Hematopoietic multipotent progenitor cell treated with erythropoietin and hydrocortisone succinate and interleukin-3 and kit ligand, for 15 days (in vitro differentiated cells): ENCODE measurements around the gene NRGN.
A peak's percentile ranks its signal among the peaks of the same experiment; 100 is the strongest.

ENCODE experiments used
- DNase-seq: peaks from one replicate; pipeline ENCODE4 v3.0.0-alpha.2; 2015; ENCODE audit warnings: low spot score

NRGN gene

DNA sequence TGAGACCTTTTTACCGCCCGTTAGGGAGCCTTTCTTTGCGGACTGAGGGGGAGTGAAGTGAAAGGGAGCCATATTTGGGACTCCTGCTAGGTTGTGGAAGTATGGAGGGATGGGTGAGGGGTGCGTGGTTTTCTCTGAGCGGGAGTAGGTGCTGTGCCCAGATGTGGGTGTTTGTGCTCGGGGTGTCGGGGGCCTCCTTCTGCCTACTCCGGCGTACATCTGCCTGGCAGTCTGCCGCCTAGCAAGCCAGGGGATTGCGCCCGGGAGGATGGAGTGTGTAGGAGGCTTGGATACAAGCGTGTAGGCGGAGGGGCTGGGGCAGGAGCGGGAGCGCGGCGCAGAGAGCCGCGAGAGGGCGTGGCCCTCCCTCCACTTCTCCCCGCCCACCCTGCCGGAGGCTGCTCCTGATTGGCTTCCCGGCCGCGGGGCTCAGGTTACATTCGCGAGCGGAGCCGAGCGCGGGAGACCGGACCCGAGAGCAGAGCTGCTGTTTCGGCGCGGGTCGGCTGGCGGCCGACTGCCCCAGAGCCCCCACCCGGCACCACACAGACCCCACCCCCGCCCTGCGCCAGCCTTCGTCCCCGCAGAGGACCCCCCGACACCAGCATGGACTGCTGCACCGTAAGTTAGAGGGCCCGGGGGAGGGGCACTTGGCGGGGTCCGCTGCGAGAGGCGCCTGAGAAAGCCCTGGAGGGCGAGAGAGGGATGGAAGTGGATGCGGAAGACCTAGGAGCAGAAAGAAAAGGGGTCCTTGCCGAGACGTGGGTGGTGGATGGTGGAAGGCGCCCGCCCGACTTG, at the start of gene NRGN:
Gene NRGN, plus strand, starts transcription at position 464 of the 798 bp plus-strand sequence. Its CDS starts 143 bp downstream, at position 607.
- DNase-seq, result peak; percentile 71

DNA sequence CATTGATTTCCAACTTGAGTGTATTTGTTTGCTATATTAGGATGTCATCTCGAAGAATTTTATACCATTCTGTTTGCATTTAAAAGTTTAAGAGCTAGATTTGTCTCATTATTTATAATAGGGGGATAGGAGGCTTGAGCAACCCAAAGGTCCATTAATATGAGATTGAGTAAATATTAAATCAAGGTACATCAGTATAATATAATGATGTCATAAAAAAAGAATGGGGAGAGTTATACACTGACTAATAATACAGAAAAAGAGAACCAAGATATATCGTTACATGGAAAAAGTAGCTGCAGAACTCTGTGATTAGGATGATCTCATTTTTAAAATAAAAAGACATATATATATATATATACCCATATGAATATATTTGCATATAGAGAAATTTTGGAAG, 46.6 kb upstream of the NRGN start:
- no peak for DNase-seq

DNA sequence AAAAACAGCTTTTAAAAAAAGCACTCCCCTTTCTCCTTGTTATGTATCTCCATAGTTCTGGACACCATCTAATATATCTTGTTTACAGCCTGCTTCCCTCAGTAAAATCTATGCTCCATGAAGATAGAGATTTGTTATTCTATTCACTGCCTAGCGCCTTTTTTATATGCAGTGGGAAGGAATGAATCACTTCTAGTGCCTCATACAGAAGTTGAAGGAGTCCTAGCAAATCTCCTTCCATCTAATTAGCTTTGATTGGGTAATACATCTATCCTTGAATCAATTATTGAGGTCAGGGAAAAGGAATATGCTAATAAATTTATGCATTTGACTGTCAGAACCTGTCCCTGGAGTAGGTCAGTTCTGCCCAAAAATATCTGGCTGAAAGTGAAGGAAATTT, 40.2 kb upstream of the NRGN start:
- no peak for DNase-seq

DNA sequence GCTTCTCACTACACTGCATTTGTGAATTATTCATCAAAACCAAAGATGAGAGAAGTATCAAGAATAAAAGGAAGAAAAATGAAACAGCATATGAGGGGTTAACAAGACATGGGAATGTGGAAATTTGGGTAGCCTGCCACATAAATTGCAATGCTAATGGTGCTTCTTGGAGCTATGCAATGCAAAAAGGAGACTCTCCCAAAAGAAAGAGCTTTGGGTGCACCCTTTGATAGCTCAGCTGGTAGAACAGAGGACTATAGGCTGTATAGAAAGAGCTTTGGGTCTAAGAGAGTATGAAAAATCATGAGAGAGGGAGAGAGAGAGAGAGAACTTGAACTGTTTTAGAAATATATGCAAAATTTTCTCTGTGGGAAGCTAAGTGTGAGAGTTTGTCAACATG, 39.7 kb upstream of the NRGN start:
- no peak for DNase-seq

DNA sequence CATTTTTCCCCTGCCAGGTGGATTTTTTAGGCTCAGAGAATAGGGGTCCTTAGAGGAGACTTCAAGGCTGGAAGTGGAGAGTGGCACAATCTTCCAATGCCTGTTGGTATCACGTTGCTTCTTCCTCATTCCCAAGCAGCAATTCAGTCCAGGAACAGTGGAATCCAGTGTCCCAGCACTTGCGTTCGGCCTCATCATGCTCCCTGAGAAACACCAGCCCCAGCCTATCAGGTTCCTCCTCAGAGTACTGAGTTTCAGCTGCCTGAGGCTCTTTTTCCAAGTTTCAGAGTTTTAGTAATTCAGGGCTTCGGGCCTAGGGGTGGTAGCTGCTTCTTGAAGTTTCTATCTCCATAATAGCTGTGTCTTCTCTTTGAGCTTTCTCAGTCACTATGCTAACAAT, 31.9 kb upstream of the NRGN start:
- no peak for DNase-seq

DNA sequence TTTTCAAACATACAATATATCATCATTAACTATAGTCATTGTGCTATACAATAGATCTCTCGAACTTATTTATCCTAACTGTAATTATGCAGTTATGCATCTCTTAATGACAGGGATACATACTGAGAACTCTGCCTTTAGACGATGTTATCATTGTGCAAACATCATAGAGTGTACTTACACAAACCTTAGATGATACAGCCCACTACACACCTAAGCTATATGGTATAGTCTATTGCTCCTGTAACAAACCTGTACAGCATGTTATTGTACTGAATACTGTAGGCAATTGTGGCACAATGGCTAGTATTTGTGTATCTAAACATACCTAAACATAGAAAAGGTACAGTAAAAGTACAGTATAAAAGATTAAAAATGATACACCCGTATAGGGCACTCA, 27.4 kb upstream of the NRGN start:
- no peak for DNase-seq

DNA sequence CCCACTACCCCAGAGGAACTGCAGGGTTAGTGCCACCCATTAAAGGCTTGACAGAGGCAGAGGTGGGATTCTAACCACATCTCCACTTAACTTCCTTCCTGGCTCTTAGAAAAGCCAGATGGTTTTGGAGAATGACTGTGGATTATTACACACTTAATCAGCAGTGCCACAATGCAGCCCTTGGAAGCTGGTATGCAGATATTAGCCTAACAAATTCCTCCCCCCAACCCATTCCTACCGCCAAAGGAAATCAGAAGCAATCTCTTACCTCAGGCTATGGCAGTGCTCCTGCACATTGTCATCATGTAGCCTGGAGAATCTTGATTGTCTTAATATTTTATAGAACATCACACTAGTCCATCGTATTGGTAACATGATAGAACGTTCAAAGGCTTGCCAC, 23.2 kb upstream of the NRGN start:
- no peak for DNase-seq

DNA sequence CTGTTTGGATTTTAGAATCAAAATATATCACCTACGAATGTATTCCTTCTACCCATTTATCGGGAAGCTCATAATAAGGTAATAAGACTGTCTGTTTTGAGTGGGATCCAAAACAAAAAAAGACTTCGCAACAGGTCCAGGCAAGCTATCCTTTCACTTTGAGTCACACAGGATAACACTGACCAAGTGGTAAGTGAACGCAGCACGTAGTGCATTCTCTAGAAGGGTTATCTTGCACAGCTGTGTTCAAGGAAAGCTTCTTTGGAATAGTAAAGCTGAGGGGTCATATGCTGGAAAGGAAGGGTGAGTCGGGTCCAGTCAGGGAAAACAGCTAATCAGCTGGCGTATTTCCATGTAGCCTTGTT, 22.3 kb upstream of the NRGN start:
- no peak for DNase-seq

DNA sequence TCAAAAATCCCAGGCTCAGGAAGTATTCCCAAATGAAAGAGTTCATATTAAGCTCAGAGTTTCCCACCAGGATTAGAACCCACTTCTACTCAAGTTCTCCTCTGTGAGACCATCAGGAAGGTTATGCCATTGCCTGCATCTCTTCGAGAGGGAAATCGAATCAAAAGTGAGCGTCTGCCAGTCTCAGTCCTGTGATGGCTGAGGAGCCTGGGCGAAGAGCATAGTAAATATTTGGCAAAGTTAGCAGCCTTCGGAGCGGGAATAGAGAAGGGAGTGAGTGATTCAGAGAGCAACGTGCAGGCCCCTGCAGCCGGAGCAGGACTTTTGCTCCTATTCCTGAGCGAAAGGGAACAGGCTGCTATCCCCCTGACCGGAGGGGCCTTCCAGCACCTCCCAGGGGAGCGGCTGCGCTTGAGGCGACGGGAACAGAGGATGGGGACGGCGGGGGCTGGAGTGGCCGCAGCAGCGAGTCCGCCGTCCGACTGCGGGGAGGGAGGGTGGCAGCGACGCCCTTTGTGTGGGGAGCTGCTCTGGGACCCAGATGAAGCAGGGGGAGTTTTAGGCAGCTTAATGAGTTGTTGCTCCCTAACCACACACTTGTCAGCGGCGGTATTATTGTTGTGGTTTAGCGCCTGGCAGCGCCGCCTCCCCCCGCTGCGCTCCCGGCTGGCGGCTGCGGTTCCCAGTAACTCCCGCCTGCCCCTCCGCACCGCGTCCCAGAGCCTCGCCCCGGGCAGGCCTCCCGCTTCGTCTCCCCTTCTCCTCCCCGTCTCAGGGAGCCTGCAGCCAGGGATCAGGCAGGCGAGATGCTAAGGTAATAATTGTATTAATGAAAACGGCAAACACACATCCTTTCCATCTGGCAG, 21.7 kb upstream of the NRGN start:
- DNase-seq, result no peak

DNA sequence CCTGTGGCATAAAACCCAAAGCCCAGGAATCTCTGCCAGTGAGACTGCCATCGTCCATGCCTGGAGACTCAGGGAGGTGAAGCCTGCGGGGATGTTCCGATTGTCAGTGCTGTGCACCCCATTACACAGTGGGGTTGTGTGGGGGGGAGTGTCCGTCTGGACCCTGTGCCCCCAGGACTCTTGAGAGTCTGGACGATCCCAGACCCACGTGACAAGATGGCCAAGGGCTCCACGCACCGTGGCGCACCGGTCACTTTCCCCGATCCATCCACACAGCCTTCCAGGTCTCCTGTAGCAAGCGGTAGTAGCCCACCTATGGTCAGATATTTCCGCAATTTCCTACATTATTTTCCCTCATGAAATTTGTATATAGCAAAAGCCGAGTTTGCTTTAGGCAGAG, 20.9 kb upstream of the NRGN start:
- no peak for DNase-seq

DNA sequence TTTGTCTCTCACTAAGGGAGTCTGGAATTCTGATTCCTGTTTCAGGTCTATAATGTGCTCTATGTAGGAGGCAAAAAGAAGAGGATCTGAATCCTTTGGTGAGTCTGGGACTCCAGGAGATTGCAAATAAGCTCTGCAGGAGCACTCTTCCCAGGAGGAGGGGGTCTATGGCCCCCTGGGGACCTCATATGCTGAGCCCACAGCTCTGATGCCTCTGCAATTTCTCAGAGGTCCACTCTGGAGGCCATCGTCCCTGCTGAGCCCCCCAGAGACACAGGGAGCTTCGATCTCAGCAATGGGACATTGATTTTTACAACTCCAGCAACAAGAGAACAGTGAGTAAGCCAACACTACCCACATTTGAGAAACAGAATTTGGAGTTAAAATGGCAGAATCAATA, 20.2 kb upstream of the NRGN start:
- no peak for DNase-seq

DNA sequence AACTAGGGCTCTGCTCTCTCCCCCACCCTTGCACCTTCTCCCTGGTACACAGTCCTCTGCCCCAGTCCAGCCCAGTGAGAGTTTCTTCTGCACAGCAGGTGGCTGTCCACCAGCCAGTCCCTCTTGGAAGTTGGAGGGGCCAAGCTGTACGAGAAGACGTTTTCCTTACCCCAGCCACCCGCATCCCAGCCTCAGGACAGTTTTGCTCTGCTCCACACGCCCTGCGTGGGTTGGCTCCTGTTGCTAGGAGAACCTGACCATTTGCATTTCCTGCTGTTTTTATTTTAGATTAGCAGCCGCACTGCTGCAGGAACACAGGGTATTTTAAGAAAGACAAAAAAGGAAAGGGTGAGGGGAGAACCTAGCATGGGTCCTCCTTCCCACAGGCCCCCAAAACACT, 17.6 kb upstream of the NRGN start:
- DNase-seq, result no peak

DNA sequence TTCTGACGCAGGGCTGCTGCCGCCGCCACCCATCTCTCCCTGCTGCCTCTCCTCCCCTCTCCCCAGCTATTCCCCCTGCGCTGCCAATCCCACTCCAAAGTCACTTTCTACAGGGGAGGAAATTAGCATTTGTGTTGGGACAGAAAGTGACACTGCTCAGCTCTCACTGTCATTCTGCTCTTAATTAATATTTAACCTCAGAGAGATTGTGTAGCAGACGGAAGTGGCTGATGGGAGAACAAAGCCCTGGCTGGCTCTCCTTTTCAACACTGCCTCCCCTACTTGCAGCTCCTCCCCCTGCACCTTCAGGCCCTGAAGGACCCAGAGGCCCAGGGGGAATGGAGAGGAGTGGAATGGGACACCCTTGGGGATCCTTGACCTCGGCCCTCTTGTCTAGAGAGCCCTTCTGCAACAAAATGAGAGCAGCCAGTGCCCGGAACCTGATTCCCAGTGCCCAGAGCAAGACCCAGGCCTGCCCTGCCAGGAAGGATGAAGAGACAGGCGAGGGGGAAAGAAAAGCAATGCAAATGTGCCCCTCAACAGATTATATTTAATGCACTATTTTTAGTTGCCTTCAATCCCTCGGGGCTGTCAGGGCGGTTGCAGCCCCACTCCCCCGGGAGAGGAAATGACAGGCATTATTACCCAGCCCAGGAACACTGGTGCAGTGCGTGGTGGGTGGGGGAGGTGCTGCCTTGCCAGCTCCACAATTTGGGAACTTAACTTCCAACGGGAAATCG, 14.6 kb upstream of the NRGN start:
- no peak for DNase-seq

DNA sequence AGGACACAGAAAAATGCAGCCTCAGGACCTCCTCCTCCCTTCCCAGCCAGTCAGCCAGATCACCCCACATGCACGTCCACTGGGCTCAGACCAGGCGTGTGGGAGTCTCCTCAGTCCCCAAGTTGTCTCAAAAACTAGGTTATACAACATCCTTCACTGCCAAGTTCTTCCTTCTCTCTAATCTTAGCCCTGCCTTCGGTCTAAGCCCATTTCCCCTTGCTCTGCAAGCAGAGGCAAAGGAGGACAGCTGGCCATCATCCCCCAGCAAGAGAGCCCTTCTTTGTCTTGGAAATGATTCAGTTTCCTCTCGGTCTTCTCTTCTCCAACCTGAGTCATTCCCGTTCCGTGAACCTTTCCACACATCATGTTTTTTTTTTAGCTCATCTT, 14.0 kb upstream of the NRGN start:
- no peak for DNase-seq

DNA sequence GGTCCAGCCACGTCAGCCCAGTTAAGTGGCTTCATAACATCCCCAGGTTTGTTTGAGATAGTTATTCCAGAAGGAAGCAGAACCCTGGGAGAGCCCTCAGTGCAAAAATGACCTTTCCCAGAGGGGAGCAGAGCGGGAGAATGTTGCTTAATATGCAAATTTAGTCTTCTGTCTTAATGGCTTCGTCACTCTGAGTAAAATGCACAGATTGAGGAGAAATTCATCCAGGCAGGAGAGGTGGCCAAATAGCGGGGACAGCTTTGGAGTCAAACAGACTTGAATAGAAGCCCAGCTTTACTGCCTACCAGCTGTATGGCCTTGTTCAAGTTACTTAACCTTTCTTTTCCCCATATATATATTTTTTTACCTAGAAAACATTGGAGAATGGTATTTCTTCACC, 12.3 kb upstream of the NRGN start:
- no peak for DNase-seq

DNA sequence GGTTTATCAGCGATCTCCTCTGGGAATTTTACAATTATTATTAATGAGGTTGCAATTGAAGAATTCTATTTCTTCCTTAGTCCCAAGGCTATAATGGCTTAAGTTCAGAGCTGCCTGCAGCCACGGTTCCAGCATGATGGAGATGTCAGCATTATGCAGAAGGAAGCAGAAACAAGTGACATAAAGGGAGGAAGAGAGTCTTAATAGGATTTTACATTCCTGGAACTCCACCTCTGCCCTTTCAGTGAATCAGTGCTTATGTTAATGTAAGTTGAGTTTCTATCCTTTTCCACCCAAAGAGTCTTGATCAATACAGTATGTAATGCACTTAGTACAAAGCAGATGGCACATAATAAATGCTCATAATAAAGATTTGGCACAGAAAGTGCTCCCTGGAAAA, 11.6 kb upstream of the NRGN start:
- DNase-seq, result no peak

DNA sequence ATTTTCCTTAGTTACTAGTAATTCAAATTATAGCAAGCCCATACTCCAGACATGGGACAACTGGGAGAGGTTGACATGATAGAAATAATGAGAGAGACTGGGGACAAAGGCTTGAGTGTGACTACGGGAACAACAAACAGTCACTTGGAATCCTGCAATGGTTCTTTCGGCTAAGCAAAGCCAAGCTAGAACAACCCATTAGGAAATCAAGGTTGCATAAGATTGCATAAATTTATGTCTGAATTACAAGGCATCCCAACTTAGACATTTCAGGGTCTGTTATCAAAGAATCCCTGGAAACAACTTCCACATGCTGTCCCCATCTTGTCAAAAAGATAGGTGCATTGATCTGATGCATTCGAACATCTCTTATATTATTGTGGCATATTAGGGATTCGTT, 10.2 kb upstream of the NRGN start:
- no peak for DNase-seq

DNA sequence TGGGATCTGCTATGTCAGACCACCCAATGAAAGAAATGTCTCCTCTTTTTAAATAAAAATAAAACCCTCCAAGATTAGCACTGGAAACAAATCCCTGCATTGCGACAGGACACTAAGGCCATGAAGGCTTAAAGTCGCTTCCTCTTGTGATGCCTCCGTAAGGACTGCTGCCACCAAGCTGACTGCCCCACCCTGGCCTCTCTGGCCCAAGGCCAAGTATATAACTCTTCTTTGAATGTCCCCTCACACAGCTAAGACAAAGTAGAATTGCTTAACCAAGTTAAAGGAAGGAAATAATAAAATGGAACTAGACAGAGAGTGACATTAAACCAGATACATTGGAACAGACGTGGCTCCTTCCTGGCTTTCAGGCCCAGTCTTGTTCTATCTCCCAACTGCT, 7.5 kb upstream of the NRGN start:
- DNase-seq, result no peak

DNA sequence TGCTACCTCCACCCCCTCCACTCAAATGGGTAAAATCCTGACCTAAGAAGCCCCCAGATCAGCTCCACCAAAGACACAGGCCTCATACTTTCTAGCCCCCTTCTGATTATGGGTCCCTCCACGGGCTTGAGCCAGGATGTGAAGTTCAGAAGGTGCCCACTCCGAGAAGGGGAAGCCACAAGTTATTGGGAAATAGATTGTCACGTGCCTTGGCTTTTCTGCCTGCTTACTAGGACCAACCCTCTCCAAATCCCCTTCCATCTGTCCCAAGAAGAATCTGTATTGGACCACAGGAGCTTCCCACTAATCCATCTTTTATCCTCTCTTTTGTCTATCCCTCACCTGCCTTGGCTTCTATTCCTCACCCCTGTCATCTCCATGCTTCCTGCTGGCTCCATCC, 3.0 kb upstream of the NRGN start:
- DNase-seq, result no peak

DNA sequence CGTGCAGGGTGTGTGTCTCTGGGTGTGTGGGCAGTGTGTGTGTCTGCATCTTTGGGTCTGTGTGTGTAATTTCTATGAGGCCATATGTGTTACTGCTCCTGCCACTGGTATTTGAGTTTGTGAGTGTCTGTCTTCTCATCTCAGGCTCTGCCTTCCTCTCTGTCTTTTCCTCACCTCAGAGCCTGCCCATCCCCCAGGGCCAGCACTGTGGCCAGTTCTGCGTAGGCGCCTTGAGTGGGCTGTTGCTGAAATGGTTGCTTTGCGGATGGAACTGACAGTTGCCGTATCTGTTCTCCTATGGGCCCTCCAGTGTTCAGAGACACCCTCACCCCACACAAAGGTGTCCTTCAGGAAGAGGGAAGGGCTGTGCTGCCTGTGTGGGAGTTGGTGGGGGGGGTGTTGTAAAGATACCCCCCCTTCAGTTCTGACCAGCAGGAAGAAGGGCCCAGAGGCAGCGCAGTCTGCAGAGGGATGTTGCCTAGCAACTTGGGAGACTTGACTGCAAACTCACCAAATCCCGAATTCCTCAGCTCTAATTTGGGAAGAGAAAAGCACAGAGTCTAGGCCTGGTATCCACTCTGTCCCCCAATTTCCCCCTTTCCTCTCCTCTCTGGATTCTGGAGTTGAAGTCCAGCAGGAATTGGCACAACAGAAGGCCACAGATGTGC, 2.0 kb upstream of the NRGN start:
- no peak for DNase-seq

DNA sequence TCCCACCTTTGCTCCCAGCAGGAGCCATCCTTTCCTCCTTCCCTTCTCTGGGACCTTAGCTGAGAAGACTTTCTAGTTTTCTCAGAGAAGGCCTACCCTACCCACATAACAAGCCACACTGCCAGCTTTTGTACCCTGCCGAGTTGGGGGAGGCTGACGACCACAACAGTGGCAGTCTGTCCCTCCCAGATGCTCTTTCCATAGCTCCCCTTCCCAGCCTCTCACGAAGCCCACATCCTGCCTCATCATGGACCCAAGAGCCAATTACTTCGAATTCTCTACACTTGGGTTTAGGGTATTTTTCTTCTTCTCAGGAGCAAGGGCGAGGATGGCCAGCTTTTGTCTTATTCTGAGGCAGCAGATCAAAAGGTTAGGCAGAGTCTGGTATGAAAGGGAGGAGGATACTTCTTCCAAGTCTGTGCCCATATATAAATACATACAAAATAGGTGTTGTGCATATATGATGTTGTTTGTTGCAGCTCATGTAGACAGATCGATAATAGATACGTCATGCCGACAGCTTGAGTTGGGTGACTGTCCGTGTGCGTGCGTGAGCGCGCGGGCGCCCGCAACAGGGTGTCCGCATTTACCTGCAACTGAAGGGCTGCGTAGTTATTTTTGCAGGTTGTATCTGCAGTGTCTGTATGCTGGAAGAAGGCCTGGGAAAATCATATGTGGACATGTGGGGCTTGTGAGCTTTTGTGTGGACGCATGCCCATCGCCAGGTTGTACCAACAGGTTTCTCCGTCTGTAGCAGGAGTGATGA, 846 bp upstream of the NRGN start:
- DNase-seq, result no peak
